Activated naive CD4-positive, alpha-beta T cell treated with Interleukin-2 at 50 U/mL for 16 hours (primary cell): Measurements from ENCODE around the gene PKP1.

Experiments used
- DNase-seq: peaks from one replicate; pipeline ENCODE4 v3.0.0-alpha.2; 2020

The PKP1 gene

DNA sequence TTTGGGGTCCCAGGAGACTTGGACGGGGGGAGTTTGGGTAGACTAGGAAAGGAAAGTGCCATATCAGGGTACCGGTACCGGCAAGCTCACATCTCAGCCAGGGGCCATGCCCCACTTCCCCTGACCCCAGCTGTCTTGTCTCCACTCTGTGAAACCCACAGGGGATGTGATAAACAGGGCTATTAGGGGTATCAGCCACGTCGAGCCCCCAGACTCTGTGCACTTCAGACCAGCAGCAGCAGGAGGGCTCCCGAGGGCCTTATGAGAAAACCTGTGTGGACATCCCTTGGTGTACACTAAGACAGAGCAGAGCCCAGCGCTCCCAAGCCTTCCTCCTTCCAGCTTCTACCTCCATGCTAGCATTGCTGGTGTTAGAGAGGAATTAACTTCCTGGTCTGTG is 47.9 kb downstream of the PKP1 start:
- no peak for DNase-seq

DNA sequence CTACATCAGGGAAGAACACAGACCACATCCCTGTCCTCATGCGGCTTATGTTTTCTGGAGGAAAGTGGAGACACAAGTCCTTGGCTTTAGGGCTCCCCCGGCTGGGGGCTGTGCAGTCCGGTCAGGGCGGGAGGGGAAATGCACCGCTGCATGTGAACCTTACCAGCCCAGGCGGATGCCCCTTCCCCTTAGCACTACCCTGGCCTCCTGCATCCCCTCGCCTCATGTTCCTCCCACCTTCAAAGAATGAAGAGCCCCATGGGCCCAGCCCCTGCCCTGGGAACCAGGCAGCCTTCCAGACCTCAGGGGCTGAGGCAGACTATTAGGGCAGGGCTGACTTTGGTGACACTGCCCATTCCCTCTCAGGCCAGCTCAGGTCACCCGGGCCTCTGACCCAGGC is 48.7 kb downstream of the PKP1 start:
- DNase-seq = no peak

DNA sequence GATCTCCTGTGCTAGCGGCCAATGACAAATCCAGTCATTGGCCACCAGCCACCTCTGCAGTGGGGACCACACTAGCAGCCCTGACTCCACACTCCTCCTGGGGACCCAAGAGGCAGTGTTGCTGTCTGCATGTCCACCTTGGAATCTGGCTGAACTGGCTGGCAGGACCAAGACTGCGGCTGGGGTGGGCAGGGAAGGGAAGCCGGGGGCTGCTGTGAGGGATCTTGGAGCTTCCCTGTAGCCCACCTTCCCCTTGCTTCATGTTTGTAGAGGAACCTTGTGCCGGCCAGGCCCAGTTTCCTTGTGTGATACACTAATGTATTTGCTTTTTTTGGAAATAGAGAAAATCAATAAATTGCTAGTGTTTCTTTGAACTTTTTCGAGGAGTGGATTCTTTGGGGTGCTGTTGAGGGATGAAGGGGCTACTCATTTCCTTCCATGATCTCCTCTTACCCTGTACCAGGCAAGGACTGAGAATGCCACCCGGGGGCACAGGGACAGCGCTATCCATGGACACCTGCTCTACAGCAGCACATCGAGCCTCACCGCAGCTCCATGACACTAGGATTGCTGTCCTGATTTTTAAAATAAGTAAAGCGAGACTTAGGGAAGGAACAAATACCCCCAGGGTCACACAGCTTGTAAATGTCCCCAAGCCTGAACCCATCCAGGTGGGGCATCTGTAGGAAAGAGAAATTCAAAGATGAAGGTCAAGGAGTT is 49.5 kb downstream of the PKP1 start:
- no peak for DNase-seq

DNA sequence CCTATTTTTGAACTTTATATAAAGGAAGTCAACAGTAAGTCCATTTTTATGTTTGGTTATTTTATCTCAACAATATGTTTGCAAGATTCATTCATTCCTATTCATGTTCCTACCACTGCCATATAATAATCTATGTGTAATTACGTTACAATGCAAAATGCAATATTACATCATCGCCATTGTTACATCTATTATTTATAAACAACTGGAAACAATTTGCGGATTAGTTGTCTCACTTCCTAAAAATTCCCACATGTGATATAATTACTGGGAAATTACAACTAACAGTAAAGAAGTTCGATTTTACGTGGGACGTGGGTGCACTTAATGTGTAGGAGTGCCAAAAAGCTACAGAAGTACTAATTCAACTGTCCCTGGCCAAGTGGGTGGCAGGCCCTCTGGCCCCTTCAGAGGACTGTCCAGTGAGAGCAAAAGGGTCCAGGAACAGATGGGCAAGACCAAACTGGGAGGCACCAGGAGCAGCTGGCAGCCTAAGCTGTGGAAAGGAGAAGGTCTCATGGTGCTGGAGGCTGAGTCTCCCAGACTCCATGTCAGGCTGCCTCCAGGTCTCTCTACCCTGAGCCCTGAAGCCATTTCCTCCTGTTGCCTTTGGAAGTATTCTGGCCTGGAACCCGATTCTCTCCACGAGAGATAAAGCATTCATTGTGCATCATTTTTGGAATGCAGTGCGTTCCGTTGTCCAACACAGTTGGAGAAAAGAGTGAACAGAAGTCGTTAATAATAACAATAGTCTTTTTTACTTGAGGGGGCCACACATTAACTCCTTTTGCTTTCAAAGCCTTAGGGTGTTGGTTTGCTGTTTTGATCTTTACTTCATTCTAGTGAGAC is 51.2 kb downstream of the PKP1 start:
- DNase-seq = no peak

DNA sequence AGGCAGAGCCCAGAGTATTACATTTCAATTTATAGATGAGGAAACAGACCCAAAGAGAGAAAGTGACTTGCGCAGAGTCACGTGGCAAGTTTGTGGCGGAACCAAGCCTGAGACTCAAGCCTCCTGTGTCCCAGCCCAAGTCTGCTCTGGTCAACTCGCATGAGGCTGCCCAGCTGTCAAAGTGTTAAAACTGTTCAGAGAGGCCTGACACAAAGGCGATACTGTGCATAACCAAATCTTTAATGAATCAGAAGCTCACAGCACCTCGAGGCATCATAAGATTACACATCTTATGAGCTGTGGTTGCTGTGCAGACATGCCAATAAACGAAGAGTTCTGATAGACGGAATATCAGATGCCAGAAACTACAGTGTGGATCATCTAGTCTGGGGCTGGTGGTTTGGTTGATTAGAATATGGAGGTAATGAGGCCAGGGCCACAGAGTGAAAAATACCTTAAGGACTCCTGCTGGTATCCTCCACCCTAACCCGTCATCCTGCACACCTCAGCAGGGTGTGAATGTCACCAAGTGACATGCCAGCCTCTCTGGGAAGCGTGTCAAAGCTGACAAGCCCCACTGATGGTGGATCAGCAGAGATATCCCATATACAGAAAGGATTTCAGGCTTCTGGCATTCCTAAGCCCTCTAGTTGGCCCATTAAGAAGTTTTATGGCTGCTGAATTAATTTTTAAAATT is 52.0 kb downstream of the PKP1 start:
- no peak for DNase-seq

DNA sequence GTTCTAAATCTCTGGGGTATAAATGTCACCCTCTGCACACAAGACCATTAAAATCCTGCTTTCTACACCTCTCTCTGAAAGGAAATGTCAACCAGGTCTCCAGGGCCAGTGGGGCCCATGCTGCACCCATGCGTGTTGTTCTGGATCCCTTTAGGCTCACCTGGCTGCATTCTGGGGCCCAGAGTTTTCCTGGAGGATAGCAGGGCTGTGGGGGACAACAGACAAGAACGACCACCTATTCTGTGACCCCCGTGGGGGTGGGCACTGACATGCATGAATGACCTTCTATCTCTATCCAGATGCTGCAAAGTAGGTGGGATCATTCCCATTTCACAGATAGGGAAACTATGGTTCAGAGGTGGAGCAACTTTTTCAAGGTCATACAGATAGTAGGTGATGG is 52.6 kb downstream of the PKP1 start:
- no peak for DNase-seq

DNA sequence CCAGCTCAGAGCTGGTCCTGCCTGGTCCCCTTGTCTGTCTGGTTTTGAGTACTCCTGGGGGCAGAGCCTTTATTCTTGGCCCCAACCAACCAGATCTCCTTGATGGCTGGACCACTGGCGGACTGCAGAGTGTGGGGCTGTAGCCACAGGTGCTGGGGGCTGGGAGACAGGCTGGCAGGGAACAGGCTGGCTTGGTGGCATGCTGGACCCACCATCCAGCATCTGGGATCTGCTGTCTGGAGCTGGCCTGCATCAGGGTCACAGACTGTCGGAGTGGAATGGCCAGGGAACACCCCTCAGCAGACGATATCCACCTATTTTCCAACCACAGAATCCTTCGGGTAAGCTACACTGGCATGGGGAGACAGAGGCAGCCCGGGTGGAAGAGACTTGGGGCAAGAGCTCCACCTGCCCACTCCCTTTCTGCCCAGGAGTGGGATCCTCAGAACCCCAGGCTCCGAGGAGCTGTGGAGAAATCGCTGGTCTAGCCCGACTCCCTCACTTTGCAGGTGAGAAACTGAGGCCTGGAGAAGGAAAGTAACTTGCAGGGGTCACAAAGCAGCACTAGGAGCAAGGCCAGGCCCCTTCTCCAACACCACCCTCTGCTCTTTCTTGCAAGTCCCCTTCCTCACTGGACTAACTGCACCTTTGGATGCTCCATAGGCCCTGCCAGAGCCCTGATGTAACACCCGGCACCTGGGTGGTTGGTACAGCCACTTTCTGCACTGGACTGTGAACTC is 53.6 kb downstream of the PKP1 start:
- DNase-seq = no peak

DNA sequence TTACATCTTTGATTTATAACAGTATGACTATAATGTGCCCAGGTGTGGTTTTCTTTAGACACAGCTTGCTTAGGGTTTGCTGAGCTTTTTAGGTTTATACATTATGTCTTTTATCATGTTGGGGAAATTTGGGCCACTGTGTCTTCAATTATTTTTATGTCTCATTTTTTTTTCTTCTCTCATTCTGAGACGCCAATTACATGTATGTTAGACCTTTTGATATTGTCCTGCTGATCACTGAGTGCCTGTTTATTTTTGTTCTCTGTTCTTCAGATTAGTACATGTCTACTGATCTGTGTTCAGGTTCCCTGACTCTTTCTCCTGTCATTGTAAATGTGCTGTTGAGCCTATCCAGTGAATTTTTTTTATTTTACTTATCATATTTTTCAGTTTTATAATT is 58.1 kb downstream of the PKP1 start:
- DNase-seq = no peak

DNA sequence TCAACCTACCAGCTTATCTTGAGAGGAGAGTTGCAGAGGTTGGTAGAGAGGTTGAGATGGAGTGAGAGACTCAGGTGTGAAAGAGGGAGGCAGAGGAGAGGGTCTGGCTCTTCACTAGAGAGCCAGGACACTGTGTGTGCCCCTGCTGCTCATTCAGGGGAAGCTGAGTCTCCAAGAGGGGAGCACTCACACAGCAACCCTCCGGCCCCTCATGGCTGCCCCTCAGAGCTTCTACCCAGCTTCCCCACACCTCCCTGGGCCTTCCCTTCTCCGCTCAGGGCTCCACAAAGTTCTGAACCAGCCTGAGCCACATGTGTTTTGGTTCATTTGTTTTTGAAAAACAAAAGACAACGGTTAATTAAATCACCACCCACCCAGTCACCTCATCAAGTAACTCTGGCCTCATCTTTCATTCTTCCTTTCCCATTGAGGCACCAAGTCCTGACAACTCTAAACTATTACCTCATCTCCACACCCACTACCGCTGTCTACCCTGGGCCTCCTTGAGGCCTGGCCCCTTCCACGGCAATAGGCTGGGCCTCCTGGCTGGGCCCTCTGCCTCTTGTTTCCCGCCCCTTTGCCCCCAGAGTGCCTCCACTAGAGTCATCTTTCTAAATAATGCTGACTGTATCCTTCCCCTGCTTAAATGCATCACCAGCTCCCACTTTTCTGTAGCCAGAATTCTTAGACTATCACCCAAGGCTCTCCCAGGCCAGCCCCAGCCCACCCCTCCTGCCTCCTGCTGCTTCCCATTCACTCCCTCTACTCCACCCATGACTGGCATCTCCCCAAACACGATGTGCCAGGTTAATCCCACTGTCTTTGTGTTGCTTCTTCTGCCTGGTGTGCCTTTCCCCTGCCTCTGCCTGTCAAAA is 61.1 kb downstream of the PKP1 start:
- DNase-seq = no peak

DNA sequence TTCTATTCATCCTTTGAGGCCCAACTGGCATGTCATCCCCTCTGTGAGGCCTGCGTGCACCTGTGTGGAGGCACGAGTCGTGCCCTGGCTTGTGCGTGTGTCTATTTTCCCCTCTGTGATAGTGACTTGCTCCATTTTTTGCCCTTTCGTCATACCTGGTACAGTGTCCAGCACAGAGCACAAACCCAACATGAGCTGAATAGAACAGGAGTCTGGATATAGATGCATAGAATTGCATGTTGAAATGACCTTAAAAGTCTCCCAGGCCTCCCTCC is 61.7 kb downstream of the PKP1 start:
- DNase-seq = no peak

DNA sequence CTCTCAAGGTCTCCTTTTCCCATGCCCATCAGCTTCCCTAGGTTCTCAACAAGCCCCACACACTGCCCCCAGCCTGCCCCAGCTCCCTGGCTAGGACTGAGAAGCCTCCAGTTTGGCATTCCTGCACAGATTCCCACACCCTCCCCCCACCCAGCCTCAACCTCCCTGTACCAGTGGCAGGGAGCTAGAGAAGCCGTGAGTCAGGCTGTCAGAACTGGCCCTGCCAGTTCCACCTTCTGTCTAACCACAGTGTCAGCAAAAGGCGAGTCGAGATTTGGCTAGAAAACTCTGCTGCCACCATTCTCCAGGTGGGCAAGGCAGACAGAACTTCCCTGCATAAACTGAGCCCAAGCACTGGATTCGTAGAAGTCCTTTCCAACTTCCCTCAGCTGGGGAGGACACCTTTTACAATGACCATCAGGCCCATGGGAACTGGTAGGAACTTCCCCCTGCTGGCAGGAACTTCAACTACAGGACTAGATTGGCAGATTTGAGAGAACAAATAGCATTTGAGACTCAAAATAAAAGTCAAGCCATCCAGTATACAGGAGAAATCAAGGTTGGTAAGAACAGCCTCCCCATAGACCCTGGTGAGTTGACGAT is 63.1 kb downstream of the PKP1 start:
- no peak for DNase-seq

DNA sequence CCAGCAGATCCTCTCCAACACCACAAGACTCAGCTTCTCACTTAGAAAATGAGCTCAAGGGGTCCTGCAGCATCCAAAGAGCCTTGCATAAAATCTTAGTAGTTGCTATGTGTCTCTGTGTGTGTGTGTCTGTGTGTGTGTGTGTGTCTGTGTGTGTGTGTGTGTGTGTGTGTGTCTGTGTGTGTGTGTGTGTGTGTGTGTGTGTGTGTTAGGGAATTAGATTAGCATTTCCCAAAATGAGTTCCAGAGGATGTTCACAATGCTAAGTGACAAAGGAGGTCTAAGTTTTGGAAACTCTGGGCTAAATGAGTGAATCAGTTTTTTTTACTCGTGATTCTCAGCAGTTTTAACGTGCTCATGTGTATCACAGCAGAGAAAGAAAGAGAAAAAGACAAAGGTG is 63.7 kb downstream of the PKP1 start:
- no peak for DNase-seq

DNA sequence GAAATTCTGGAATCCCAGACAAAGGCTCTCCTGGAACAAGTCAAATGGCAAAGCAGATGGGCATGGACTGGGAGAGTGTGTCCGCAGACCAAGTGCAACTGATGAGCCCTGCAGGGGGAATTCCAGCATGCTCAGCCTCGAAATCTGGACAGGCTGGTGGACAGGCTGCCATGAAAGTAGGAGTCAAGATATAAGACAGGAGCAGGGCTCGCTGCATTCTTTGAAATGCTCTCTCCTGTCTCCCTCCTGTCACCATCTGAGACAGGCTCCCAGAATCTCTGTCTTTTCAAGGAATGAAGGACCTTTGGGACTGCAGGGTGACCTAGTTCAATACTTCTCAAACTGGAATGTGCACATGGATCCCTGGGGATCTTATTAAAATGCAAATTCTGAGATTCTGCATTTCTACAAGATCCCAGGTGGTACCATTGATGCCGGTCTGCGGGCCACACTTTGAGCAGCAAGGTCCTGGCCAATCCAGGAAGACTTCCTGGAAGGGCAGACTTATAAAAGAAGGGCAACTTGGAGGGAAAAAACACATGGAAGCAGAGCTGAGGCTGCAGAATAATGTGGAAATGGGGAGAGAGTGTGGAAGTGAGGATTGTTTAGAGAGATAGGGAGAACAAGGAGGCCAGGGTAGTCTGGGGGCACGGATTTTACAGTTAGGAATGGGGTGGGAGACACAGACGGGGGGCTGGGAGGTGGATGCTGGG is 64.3 kb downstream of the PKP1 start:
- DNase-seq = no peak

DNA sequence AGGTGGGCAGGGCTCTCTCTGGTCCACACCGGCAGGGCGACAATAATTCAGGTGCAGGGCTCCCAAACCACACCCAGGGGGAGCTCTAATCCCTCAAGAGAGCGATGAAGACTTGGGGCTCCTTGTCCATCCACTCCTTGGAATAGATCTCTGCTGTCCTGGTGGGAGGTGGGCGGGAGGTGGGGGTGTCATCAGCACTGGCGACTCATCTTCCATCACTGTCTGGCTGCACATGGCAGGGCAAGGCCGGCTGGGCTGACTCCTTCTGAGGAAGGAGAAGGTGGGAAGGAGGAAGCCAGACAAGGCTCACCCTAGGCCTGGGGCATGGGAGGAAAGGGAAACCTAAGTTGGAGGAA is 64.9 kb downstream of the PKP1 start:
- DNase-seq = no peak

DNA sequence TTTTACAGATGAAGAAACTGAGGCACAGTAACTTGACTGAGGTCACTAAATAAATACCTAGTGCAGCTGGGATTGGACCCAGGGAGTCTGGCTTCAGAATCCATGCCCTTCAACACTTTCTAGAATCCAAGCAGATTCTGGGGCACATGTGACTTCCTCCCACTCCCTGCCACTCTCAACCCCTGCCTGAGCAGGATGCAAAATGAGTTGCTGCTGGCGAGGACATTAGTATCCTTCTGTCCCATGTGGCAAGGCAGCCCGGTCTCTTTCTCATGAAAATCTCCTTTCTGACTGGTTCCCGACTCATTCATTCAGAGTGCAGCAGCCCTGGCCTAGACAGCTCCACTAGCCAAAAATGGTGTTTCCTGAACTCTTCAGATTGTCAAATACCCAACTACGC is 65.8 kb downstream of the PKP1 start:
- DNase-seq = no peak

DNA sequence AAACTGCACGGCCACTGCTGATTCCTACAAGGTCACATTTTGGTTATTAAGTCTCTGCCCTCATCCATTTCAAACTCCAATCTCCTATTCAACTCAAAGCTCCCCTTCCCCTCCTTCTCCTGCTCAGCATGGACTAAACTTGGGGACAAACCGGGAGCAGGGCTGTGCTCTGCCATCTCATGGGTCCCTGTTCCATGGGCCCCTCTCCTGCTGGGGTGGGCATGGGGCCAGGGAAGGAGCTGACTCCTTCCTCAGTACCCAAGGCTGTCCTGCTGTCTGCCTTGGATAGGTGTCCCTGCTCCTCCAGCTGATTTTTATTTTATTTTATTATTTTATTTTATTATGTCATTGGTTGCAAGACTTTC is 67.0 kb downstream of the PKP1 start:
- DNase-seq = no peak

DNA sequence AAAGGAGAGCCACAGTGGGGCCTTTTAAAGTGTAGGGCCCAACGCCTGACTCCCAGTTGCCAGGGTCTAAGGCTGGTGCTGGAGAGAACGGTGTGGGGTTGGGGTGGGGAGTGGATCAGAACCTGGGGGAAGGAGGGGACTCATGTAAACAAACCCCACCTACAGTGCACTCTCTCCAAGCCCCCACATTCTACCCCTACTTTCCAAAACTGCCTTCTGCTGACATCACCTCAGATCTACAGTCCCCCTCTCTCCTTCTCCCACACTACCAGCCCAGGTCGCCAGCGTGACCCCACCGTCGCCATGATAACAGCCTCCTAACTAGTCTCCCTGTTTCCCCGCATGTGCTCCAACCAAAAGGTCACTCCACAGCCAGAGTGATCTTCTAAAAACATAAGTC is 67.6 kb downstream of the PKP1 start:
- DNase-seq = no peak

DNA sequence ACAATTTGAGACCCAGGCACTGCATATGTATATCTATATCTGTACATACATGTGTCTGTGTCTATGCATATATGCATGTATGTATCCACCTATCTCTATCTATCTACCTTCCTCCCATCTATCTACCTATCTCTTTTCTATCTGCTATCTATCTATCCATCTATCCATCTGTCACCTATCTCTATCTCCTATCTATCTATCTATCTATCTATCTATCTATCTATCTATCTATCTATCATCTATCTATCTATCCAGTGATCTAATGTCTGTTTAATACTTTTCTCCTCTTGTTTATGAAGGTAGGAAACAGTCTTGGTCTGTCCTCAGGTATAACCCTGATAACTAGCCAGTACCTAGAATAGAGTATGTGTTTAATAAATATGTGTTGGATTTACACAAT is 68.3 kb downstream of the PKP1 start:
- DNase-seq = no peak

DNA sequence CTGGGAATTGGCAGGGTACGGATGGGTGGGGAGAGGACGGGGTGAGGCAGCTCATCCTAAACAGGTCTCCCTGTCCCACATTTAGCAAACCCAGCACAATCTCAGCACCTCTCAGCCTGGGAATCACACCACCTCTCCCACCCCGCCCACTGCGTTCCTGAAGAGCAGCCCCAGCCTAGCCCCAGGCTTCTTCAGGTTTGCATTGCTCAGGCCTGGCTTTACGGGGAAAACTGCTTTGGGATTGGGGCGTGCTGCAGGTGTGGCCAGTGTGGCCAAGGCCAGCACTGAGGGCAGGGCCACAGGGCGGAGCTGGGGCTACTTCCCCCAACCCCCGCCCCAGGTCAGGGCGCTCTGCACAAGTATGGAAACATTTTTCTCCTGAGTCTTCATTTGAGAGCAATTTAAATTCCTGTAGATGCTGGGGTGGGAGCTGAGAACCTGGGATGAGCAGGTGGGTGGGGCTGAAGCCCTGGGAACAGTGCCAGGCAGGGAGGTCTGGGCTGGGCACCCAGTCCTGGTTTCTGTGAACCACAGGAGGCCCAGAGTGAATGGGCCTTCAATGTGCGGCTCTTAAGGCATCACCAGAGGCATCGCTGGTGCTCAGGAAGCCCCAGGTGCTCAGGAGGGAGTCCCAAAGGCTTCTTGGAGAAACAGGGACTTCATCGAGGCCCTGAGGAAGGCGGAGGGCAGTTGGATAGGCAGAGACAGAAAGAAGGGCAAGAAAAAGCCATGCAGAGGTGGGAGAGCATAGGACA is 70.1 kb downstream of the PKP1 start:
- no peak for DNase-seq

DNA sequence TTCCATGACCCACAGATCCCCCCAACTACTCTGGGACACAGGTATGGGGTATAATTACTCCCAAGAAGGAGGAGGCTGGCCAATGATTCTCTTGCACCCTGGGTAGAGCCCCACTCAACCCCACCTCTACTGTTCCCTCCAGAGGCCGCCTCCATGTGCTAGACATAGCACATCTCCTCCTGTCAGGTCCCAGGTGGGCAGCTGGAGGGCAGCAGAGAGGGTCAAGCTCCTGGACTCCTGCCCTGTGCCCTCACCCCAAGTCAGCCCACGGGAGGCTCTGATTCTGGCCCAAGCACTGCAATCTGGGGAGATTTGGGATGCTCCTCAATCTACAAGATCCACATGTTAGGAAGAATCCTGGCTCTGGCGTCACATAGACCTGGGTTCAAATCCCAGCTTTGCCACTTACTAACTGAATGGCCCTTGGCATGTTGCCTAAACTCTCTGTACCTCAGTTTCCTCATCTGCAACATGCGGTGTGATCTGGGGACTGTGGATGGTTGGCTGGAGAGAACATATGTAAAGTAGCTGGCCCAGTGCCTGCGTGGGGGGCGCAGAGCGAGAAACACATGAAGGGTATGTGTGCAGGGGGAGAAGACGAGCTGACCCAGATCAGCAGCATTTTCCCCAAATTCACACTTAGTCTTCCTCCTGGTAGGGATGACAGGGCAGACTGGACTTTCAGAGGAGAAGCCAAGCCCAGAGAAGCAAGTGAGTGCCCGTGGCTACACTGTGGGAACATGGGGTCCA is 71.0 kb downstream of the PKP1 start:
- DNase-seq = no peak
